Stimulated activated CD8-positive, alpha-beta memory T cell treated with anti-CD3 and anti-CD28 coated beads, Interleukin-4, amount 100 ng/mL, for 24 hours (primary cell): Measurements from ENCODE around the gene LEPR.
"Not testable (repeated sequence)": the region's sequence is repeated elsewhere in the genome, so short reads cannot be mapped to it uniquely, and the experiment has no call there.

ENCODE experiments used
- DNase-seq: peaks from one replicate; pipeline ENCODE4 v3.0.0-alpha.2; 2020; ENCODE audit warnings: low read depth

Gene LEPR

DNA sequence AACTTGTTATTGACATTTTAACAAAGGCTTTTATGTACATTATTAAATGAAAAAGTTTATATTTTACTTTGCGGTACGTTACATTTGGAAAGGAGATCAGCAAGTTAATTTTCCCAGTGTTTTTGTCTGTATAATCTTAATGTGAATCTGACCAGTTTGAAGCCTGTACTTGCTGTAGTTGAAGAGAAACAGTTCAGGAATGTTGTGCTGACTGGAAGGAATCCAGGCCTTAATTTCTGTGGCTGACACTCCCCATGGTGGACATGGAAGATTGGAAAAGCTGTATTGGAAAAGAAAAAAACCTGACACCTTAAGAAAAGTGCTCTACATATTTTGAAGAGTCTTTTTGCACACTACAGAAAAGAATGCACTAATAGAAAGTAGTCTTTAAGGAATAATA is 15.5 kb downstream of the LEPR start:
- DNase-seq = no peak

DNA sequence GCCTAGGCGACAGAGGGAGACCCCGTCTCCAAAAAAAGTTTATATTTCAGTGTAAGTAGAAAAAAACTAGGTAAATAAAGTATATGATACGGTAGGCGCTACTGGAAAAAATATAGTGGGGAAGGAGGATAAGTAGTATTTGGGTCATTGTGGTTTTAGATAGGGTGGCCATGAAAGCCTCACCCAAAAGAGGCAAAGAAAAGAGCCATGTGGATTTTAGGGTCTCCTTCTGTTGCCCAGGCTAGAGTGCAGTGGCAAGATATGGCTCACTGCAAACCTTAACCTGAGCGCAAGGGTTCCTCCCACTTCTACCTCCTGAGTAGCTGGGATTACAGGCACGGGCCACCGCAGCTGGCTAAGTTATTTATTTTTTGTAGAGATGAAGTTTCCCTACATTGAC is 17.1 kb downstream of the LEPR start:
- DNase-seq = no peak

- DNase-seq = no peak
Observed at GRCh38 chr1:65440322-65440900, 19.9 kb downstream of the LEPR start.

GRCh38 chr1:65440915-65441314 is 20.4 kb downstream of the LEPR start:
- no peak for DNase-seq

GRCh38 chr1:65441464-65441863 is 21.0 kb downstream of the LEPR start:
- no peak for DNase-seq

DNA sequence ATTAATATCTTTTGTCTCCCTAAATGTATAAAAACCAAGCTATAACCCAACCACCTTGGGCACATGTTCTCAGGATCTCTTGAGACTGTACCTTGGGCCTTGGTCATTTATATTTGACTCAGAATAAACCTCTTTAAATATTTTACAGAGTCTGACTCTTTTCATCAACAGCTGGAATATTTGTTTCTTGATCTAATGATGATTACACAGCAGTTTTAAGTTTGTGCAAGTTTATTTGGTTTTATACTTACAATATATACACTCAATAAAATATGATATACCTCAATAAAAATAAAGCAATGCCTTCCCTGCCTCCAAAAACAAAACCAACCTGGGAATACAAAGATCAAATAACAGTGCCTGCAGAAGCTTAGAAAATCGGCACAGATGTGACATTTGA is 22.0 kb downstream of the LEPR start:
- DNase-seq = no peak

DNA sequence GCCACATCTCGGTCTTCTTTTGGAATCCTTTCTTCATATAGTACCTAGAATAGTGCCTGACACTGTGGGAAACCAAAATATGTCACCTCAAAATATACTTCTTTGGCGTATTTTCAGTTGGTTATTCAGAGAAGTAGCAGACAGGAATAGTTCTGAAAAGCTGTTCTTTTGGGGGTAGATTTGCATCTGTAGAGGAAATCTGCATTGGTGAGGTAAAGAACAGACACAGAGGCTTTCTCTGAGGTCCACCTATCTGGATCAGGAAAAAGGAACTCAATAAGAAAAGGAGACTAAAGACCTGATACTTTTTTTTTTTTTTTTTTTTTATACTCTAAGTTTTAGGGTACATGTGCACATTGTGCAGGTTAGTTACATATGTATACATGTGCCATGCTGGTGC is 23.2 kb downstream of the LEPR start:
- DNase-seq = no peak

- no peak for DNase-seq
Observed at GRCh38 chr1:65444128-65444640, 23.7 kb downstream of the LEPR start.

DNA sequence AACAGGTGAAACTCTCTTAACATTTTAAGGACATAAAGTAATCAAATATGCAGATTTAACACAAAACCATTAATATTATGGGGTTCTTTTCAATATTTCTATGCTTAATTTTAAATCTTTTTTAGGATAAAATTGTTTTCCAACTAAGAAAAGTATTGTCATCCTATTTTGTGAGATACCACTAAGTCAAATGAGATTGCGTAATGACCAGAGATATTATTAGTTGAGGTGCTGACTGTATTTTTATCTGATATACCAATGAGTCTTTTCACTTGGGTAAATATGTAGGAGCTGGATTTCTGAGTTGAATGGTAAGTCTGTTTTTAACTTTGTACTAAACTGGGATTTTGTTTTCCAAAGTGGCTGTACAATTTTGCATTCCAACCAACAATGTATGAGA is 25.4 kb downstream of the LEPR start:
- no peak for DNase-seq

GRCh38 chr1:65449214-65449823 is 28.9 kb downstream of the LEPR start:
- DNase-seq = no peak

DNA sequence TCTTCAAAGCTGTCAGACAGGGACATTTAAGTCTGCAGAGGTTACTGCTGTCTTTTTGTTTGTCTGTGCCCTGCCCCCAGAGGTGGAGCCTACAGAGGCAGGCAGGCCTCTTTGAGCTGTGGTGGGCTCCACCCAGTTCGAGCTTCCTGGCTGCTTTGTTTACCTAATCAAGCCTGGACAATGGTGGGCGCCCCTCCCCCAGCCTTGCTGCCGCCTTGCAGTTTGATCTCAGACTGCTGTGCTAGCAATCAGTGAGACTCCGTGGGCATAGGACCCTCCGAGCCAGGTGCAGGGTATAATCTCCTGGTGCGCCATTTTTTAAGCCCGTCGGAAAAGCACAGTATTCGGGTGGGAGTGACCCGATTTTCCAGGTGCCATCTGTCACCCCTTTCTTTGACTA is 35.2 kb downstream of the LEPR start:
- DNase-seq = not testable (repeated sequence)

GRCh38 chr1:65456481-65456880 is 36.0 kb downstream of the LEPR start:
- no peak for DNase-seq

- DNase-seq = no peak
Observed at GRCh38 chr1:65457868-65458267, 37.4 kb downstream of the LEPR start.

GRCh38 chr1:65458730-65459396 is 38.4 kb downstream of the LEPR start:
- no peak for DNase-seq

DNA sequence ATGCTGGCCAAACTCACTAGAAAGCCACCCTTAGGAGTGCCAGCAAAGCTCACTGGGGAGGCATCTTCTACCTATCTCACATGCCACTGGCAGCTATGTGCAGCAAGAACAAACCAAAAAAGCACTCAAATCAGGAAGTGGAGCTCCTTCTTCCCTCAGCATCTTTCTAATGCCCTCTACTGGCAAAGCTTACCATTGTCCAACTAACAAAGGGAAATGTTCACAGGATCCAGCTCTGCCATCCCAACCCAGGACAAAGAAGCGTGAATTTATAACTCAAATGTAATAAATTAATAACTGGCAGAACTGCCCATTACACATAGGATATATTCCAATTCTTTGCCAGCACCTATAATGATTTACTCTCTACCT is 38.9 kb downstream of the LEPR start:
- no peak for DNase-seq

GRCh38 chr1:65465837-65466236 is 45.4 kb downstream of the LEPR start:
- DNase-seq = not testable (repeated sequence)

DNA sequence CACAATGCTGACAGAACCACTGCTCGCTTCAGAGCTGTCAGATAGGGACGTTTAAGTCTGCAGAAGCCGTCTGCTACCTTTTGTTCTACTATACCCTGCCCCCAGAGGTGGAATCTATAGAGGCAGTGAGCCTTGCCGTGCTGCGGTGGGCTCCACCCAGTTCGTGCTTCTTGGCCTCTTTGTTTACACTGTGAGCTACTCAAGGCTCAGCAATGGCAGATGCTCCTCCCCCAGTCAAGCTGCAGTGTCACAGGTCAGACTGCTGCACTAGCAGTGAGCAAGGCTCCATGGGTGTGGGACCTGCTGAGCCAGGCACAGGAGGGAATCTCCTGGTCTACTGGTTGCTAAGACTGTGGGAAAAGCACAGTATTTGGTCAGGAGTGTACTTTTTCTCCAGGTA is 47.1 kb downstream of the LEPR start:
- no peak for DNase-seq

GRCh38 chr1:65469126-65469888 is 48.8 kb downstream of the LEPR start:
- no peak for DNase-seq

DNA sequence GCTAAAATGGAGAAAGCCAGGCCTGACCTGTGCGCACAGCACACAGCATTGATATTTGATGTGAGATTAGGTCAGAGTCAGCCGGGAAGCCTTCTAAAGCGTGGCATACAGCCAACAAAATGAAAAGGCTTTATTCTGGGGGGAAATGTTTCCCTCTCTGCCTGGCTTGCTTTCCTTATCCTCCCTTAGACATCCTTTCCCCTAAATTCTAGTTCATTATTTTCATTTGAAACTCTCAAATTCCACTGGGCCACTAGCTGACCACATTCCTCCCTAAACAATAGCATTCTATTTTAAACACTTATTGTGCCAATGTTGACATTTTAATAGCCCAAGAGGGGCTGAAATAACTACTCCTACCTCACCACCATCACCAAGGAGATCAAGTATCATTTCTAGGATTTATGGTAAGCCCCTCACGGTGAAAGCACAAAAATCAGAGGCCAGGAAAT is 49.4 kb downstream of the LEPR start:
- no peak for DNase-seq
